Measurements from ENCODE around the gene ZNF264.

GRCh38 chr19:57248646-57249045 lies 57.3 kb downstream of the ZNF264 start:
- TF ChIP-seq RAD21 (IDR thresholded peaks at IDR 0.05; ENCODE audit: low read depth) (no peak), REST (IDR thresholded peaks at IDR 0.05; ENCODE audit: low read depth) (no peak), EP300 (IDR thresholded peaks at IDR 0.05; ENCODE audit: borderline replicate concordance) (no peak), NFIC (IDR thresholded peaks at IDR 0.05) (no peak), YY1 (IDR thresholded peaks at IDR 0.05; ENCODE audit: low read depth) (no peak)

Data from Ishikawa (cell line).